MCF 10A (cell line): Measurements from ENCODE around the gene MYO16. TPM values are rescaled to one million over a fixed set of nuclear protein-coding genes. Genes with fewer than 3 reads are reported as not detected.

Source experiments
- BruUV-seq: library from RNA; stranded (reverse); fragments of 400-500 nt; replicated peaks from 2 replicates; lab custom pipeline; 2021; lab: Mats Ljungman, UMichigan
- CTCF ChIA-PET: fragments of 300-600 bp; sonication (Branson Sonifier 250); formaldehyde crosslinking; extraction: SDS; loops from one replicate; lab custom pipeline; 2021; ENCODE audit warnings: antibody characterized with exemption, inconsistent platforms; lab: Yijun Ruan, JAX
- POLR2A ChIA-PET: fragments of 300-600, 350-650 bp; sonication (Branson Sonifier 250); formaldehyde crosslinking; extraction: SDS; loops from one replicate; lab custom pipeline; 2020; ENCODE audit warnings: antibody characterized with exemption, inconsistent platforms; lab: Yijun Ruan, JAX
- DNase-seq: peaks from one replicate; pipeline ENCODE4 v3.0.0-alpha.2; 2018; ENCODE audit not compliant: unreplicated experiment
- H3K27ac Mint-ChIP-seq: one replicate; pipeline ENCODE4 v1.8.0; 2022; ENCODE audit warnings: mild to moderate bottlenecking, low read depth, mixed read lengths; ENCODE audit not compliant: unreplicated experiment
- H3K27me3 Mint-ChIP-seq: one replicate; pipeline ENCODE4 v1.8.0; 2022; ENCODE audit warnings: mixed read lengths; ENCODE audit not compliant: insufficient read depth, unreplicated experiment
- H3K36me3 Mint-ChIP-seq: one replicate; pipeline ENCODE4 v1.8.0; 2022; ENCODE audit warnings: mild to moderate bottlenecking, moderate library complexity, mixed read lengths; ENCODE audit not compliant: insufficient read depth, unreplicated experiment
- H3K4me1 Mint-ChIP-seq: one replicate; pipeline ENCODE4 v1.8.0; 2022; ENCODE audit warnings: mixed read lengths; ENCODE audit not compliant: insufficient read depth, unreplicated experiment
- H3K4me3 Mint-ChIP-seq: one replicate; pipeline ENCODE4 v1.8.0; 2022; ENCODE audit warnings: mild to moderate bottlenecking, moderate library complexity, mixed read lengths; ENCODE audit not compliant: unreplicated experiment
- H3K9me3 Mint-ChIP-seq: one replicate; pipeline ENCODE4 v1.8.0; 2022; ENCODE audit warnings: mixed read lengths; ENCODE audit not compliant: unreplicated experiment
- CTCF ChIP-seq: fragments of 200-600 bp; IDR thresholded peaks from one replicate; pipeline ENCODE4 v1.8.0; 2022; ENCODE audit warnings: antibody characterized with exemption, mild to moderate bottlenecking; ENCODE audit not compliant: unreplicated experiment
- intact Hi-C: fragments of 100-400 bp; cut with micrococcal nuclease; formaldehyde crosslinking; loops from 2 replicates; pipeline ENCODE4 v1.14.1; 2022
- total RNA-seq: library from RNA; stranded (reverse); gene quantifications from 2 replicates; pipeline ENCODE4 v1.2.3, GENCODE V29; 2022

The MYO16 gene
- total RNA-seq, 1 experiment from 2014 or later = not detected

GRCh38 chr13:108993346-108993745 lies 363.9 kb downstream of the MYO16 start:
- Mint-ChIP-seq H3K27me3 (no peaks in the 10 kb centered on the region), H3K4me3 (no peak overlapping the region), H3K9me3 (no peaks in the 10 kb centered on the region), H3K27ac (no peak overlapping the region), H3K4me1 (peaks cover 8% of the 10 kb centered on the region), H3K36me3 (no peaks in the 10 kb centered on the region)
- BruUV-seq = no TSS peak
- intact Hi-C loops = no loop called here
- ChIA-PET CTCF (interaction anchor here (0.7 kb wide), 1 partner anchor 65 kb away, joined by 3 read pairs; no protein-coding TSS in a partner anchor), POLR2A (interaction anchor here (1.0 to 1.3 kb wide), 4 partner anchors 14 to 792 kb away, joined by 3 to 4 read pairs (median 4); no protein-coding TSS in a partner anchor)
- peak; percentile 63 for DNase-seq
- TF ChIP-seq CTCF = no peak

- intact Hi-C loops = no loop called here
- BruUV-seq = no TSS peak
- Mint-ChIP-seq H3K27ac (no peak overlapping the region), H3K27me3 (no peaks in the 10 kb centered on the region), H3K4me3 (no peak overlapping the region), H3K4me1 (peaks cover 8% of the 10 kb centered on the region), H3K9me3 (no peaks in the 10 kb centered on the region), H3K36me3 (no peaks in the 10 kb centered on the region)
- CTCF ChIA-PET = no interaction called here
- DNase-seq = no peak
- TF ChIP-seq CTCF = no peak
- POLR2A ChIA-PET = interaction anchor here (1.4 kb wide), 1 partner anchor 10 kb away, joined by 3 read pairs; no protein-coding TSS in a partner anchor
Measured at GRCh38 chr13:108996430-108996829, 367.0 kb downstream of the MYO16 start.

- Mint-ChIP-seq H3K36me3 (no peaks in the 10 kb centered on the region), H3K27ac (no peak overlapping the region), H3K4me1 (no peaks in the 10 kb centered on the region), H3K4me3 (no peak overlapping the region), H3K27me3 (peaks cover 2% of the 10 kb centered on the region), H3K9me3 (no peaks in the 10 kb centered on the region)
- no peak for DNase-seq
- CTCF ChIA-PET = no interaction called here
- intact Hi-C loops = no loop called here
- no peak for TF ChIP-seq CTCF
- POLR2A ChIA-PET = interaction anchor here (0.5 kb wide), 1 partner anchor 33 kb away, joined by 3 read pairs; no protein-coding TSS in a partner anchor
- BruUV-seq = no TSS peak
Measured at GRCh38 chr13:109000207-109000606, 370.8 kb downstream of the MYO16 start.

GRCh38 chr13:109002934-109003333 lies 373.5 kb downstream of the MYO16 start:
- H3K4me3 Mint-ChIP-seq = no peak overlapping the region
- DNase-seq = no peak
- H3K4me1 Mint-ChIP-seq = no peaks in the 10 kb centered on the region
- no TSS peak for BruUV-seq
- H3K27me3 Mint-ChIP-seq = peaks cover 12% of the 10 kb centered on the region
- no peak for TF ChIP-seq CTCF
- intact Hi-C loops = no loop called here
- H3K9me3 Mint-ChIP-seq = peaks cover 6% of the 10 kb centered on the region
- CTCF ChIA-PET = no interaction called here
- H3K36me3 Mint-ChIP-seq = peaks cover 5% of the 10 kb centered on the region
- POLR2A ChIA-PET = interaction anchor here (0.6 kb wide), 1 partner anchor 1525 kb away, joined by 3 read pairs; no protein-coding TSS in a partner anchor
- H3K27ac Mint-ChIP-seq = no peak overlapping the region
